Activated CD4-positive, alpha-beta T cell treated with anti-CD3 and anti-CD28 coated beads, Interleukin-2, amount 10 ng/mL, durations not matched to agents 7 days and 5 days (primary cell): ENCODE data around the gene TMBIM1. TPM values are rescaled to one million over a fixed set of nuclear protein-coding genes. Genes with fewer than 3 reads are reported as not detected.
A peak's percentile ranks its signal among the peaks of the same experiment; 100 is the strongest.

ENCODE experiments used
- CTCF ChIA-PET: fragments of 350-600 bp; sonication (Branson Sonifier 250); formaldehyde crosslinking; loops from one replicate; lab custom pipeline; 2021; ENCODE audit warnings: antibody characterized with exemption; lab: Charles Lee
- POLR2A ChIA-PET: fragments of 350-600 bp; sonication (Branson Sonifier 250); formaldehyde crosslinking; loops from one replicate; lab custom pipeline; 2021; ENCODE audit warnings: antibody characterized with exemption; lab: Charles Lee
- DNase-seq: peaks from one replicate; pipeline ENCODE4 v3.0.0-alpha.2; 2020
- H3K27ac Mint-ChIP-seq: one replicate; pipeline ENCODE4 v1.8.0; 2021; ENCODE audit warnings: mild to moderate bottlenecking, moderate library complexity, mixed read lengths
- H3K27me3 Mint-ChIP-seq: one replicate; pipeline ENCODE4 v1.8.0; 2021; ENCODE audit warnings: mixed read lengths
- H3K36me3 Mint-ChIP-seq: one replicate; pipeline ENCODE4 v1.8.0; 2021; ENCODE audit warnings: low read depth, mixed read lengths
- H3K4me1 Mint-ChIP-seq: one replicate; pipeline ENCODE4 v1.8.0; 2021; ENCODE audit warnings: mixed read lengths
- H3K4me3 Mint-ChIP-seq: one replicate; pipeline ENCODE4 v1.8.0; 2021; ENCODE audit warnings: mild to moderate bottlenecking, moderate library complexity, mixed read lengths
- H3K9me3 Mint-ChIP-seq: one replicate; pipeline ENCODE4 v1.8.0; 2021; ENCODE audit warnings: mixed read lengths
- total RNA-seq, 2 experiments: library from RNA; stranded (reverse); gene quantifications; one replicate each; pipeline ENCODE4 v1.2.3, GENCODE V29; 2021

The TMBIM1 gene, protein sequence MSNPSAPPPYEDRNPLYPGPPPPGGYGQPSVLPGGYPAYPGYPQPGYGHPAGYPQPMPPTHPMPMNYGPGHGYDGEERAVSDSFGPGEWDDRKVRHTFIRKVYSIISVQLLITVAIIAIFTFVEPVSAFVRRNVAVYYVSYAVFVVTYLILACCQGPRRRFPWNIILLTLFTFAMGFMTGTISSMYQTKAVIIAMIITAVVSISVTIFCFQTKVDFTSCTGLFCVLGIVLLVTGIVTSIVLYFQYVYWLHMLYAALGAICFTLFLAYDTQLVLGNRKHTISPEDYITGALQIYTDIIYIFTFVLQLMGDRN
- total RNA-seq = 100 to 1,000 TPM in 1 of 2 experiments, 10 to 100 TPM in 1; 99.3 to 101 TPM

DNA sequence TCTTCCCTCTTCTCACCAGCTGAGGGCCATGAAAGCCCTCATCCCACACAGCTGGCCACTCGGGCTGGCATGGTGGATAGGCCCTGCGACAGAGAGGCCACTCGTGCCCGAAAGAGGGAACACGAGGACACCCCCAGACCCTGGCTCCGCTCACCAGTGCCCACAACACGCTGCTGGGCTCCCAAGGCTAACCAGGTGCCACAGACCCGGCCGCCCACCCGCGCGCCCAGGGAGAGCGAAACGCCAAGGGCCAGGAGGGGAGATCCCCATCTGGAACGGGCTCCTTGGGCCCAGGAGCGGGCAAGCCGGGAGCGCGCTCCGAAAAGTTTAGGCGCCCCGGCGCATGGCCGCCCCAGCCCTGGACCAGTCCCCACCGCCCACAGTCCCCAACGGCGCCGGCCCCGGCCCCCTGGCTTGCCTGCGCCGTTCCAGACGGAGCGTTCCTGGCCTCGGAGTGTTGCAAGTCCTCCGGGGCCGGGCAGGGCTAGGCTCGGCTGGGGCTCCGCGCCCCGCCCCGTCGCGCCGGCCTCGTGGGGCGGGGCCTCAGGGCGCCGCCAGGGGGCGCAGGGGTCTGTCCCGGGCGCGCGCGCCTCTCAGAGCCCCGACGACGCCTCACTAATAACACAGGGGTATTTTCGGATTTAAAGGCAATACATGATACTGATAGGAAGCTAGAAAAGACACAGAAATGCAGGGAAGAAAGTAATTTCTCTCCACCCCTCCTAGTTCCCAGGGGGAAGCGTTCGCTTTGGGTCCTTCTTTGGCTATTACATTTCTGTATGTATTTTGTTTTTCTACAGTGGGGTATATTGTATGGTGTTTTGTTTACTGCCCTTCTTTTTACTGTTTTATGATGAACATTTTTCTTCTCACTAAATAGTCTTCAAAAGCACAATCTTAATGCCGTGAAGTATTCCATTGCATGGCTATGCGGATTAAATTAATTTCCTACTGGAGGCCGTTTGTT is at the start of gene TMBIM1:
Gene TMBIM1, minus strand, starts transcription at position 456 of the 967 bp plus-strand sequence. CDS start 10,362 bp downstream, outside the sequence.
- Mint-ChIP-seq H3K9me3 (no peaks in the 10 kb centered on the region), H3K27ac (peak within 1 kb of the TSS; percentile 88), H3K4me3 (peak within 1 kb of the TSS; percentile 92), H3K36me3 (peaks cover 18% of the 10 kb centered on the region), H3K27me3 (no peaks in the 10 kb centered on the region), H3K4me1 (peaks cover 60% of the 10 kb centered on the region)
- ChIA-PET POLR2A (no interaction called here), CTCF (interaction anchor here (0.5 to 7.3 kb wide), 10 partner anchors 11 to 605 kb away, joined by 3 to 67 read pairs (median 4); partner anchors contain the start of genes AAMP, CATIP and PNKD)
- peak; percentile 78 for DNase-seq

DNA sequence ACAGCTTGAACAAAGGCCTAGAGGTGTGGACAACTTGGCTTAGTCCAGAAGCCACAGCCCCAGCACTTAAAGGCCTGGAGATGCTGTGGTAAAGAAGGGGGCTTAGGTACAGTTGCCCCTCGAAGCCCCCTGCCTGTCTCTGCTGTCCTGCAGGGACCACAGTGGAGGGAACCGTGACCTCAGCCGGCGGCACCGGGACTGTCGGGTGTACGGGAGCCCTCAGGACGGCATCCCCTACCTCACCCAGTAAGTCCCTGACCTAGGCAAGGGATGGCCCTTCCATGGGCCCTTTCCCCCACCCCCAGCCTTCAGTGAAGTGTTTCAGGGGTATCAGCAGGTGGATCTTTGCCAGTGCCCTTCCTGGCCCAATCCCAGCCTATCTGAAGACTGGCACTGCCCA is 49.1 kb upstream of the TMBIM1 start:
- H3K4me3 Mint-ChIP-seq = no peak overlapping the region
- no peak for DNase-seq
- no peaks in the 10 kb centered on the region for H3K36me3 Mint-ChIP-seq
- H3K27me3 Mint-ChIP-seq = no peaks in the 10 kb centered on the region
- no peak overlapping the region for H3K27ac Mint-ChIP-seq
- POLR2A ChIA-PET = no interaction called here
- no peaks in the 10 kb centered on the region for H3K9me3 Mint-ChIP-seq
- CTCF ChIA-PET = no interaction called here
- H3K4me1 Mint-ChIP-seq = no peaks in the 10 kb centered on the region

- Mint-ChIP-seq H3K27ac (no peak overlapping the region), H3K27me3 (no peaks in the 10 kb centered on the region), H3K9me3 (no peaks in the 10 kb centered on the region), H3K4me3 (no peak overlapping the region), H3K36me3 (no peaks in the 10 kb centered on the region), H3K4me1 (no peaks in the 10 kb centered on the region)
- ChIA-PET POLR2A (no interaction called here), CTCF (no interaction called here)
- DNase-seq = no peak
These were observed 48.4 kb upstream of the TMBIM1 start for GRCh38 chr2:218340656-218341055.

GRCh38 chr2:218334531-218334930 is 42.2 kb upstream of the TMBIM1 start:
- no peak for DNase-seq
- H3K9me3 Mint-ChIP-seq = no peaks in the 10 kb centered on the region
- POLR2A ChIA-PET = no interaction called here
- H3K27ac Mint-ChIP-seq = no peak overlapping the region
- H3K36me3 Mint-ChIP-seq = no peaks in the 10 kb centered on the region
- peaks cover 1% of the 10 kb centered on the region for H3K4me1 Mint-ChIP-seq
- CTCF ChIA-PET = interaction anchor here (2.5 kb wide), 1 partner anchor 33 kb away, joined by 6 read pairs; no protein-coding TSS in a partner anchor
- no peaks in the 10 kb centered on the region for H3K27me3 Mint-ChIP-seq
- H3K4me3 Mint-ChIP-seq = no peak overlapping the region

DNA sequence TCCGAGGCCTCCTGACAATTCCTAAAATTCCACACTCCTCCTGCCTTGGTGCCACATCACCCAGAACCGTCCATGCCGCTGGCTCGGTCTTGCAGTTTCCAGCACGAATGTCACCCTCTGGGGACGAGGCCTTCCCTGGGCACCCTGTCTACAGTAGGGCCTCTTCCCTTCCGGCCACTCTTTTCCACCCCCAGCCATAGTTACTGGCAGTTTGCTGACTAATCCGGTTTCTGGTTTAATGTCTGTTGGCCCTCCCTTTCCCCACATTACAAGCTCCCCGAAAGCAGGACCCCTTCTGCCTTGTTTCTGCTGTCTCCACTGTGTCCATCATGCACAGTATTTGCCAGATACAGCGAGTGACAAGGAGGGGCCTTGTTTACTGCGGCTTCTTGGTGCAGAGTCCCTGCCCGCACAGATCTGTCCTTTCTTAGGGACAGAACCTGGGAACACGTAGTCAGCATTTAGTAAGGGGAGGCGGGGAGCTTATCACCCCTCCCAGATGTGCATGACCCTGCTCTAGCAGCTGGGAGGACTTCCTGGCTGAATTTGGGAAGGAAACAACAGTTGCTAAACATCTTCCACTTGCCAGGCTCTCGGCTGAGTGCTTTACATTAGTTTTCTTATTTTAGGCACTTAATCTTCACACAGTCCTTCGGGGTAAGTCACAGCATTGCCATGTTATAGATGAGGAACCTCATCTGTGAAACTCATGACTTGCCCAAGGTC is 40.8 kb upstream of the TMBIM1 start:
- Mint-ChIP-seq H3K4me1 (peaks cover 3% of the 10 kb centered on the region), H3K9me3 (no peaks in the 10 kb centered on the region), H3K36me3 (no peaks in the 10 kb centered on the region), H3K27me3 (no peaks in the 10 kb centered on the region), H3K4me3 (no peak overlapping the region), H3K27ac (no peak overlapping the region)
- CTCF ChIA-PET = interaction anchor here (0.6 to 2.5 kb wide), 3 partner anchors 31 to 493 kb away, joined by 3 to 6 read pairs (median 4); no protein-coding TSS in a partner anchor
- POLR2A ChIA-PET = no interaction called here
- no peak for DNase-seq

DNA sequence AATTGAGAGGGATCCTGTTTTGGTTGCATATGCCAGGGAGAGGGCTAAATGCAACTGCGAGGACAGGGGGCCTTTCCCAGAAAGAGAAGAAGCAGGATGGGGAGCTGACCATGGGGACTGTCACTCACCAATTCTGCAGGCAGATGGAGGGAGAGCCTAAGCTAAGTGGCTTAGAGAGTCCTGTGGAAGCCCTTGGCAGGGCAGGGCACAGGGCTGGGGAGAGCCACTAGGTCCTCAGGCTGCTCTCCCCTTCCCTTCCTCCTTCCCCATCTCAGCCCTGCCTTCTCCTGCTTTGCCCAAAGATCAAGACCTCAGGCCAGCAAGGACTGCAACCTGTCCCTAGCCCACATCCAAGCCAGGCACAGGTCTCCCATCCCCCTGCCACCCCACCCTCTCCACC is 40.0 kb upstream of the TMBIM1 start:
- DNase-seq = no peak
- H3K27me3 Mint-ChIP-seq = no peaks in the 10 kb centered on the region
- H3K4me3 Mint-ChIP-seq = no peak overlapping the region
- CTCF ChIA-PET = no interaction called here
- H3K27ac Mint-ChIP-seq = no peak overlapping the region
- H3K36me3 Mint-ChIP-seq = no peaks in the 10 kb centered on the region
- H3K4me1 Mint-ChIP-seq = peaks cover 6% of the 10 kb centered on the region
- H3K9me3 Mint-ChIP-seq = no peaks in the 10 kb centered on the region
- POLR2A ChIA-PET = no interaction called here

DNA sequence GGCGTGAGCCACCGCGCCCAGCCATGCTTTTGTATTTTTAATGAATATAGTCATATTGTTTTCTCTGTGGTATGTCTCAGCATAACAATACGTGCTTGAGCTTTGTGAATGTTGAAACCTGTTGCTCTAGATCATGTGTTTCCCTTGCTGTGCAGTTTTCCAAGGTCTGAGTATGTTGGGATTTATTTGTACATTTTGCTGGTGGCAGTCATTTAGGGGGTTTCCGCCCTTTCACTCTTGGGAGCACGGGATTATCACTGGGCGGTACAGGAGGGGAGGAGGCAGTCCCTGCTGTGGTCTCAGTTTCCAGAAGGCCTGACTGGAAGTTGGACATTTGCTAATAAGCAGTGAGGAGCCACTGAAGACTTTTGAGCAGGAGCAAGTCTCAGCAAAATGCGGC is 39.4 kb upstream of the TMBIM1 start:
- DNase-seq = no peak
- H3K27ac Mint-ChIP-seq = no peak overlapping the region
- H3K4me1 Mint-ChIP-seq = peaks cover 7% of the 10 kb centered on the region
- no peak overlapping the region for H3K4me3 Mint-ChIP-seq
- CTCF ChIA-PET = no interaction called here
- no peaks in the 10 kb centered on the region for H3K27me3 Mint-ChIP-seq
- H3K9me3 Mint-ChIP-seq = no peaks in the 10 kb centered on the region
- POLR2A ChIA-PET = no interaction called here
- H3K36me3 Mint-ChIP-seq = no peaks in the 10 kb centered on the region

DNA sequence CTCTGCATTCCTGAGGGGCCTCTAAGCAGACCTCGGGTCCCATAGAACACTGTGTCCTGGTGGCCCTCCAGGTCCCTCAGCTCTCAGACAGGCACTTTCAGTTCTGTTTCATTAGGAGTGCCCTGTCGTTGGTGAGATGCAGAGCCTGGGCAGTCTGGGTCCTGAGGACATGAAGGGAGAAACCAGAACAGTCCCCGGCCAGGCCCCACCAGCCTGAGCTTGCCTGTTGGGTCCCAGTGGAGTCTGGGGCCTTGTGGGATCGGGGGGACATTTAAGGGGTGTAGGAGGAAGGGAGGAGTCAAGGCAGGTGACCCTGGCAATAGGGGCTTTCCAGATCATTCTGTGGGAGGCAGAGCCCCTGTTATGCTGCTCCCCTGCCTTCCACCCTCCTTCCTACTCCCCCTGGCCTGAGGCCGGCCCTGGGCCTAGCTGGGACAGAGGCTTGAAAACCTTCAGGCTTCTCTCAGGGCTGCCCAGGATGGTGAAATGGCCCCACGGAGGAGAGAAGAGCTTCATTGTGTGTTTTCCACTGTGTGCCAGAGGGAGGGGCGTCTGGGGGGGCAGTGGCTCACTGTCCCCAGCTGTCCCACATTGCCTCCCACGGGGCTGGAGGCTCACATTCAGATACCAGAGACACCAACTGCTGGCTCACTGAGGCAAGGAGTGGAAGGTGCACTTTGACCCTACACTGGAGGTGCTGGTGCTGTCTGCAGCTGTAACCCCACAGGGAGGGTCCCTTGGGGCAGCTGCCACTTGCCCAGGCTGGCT is 37.7 kb upstream of the TMBIM1 start:
- Mint-ChIP-seq H3K27me3 (peaks cover 3% of the 10 kb centered on the region), H3K27ac (peak overlapping the region; percentile 44), H3K4me3 (no peak overlapping the region), H3K4me1 (peaks cover 19% of the 10 kb centered on the region), H3K36me3 (no peaks in the 10 kb centered on the region), H3K9me3 (no peaks in the 10 kb centered on the region)
- ChIA-PET CTCF (interaction anchor here (1.3 to 1.5 kb wide), 2 partner anchors 60 to 66 kb away, joined by 3 read pairs; partner anchors contain the start of genes AAMP and PNKD), POLR2A (interaction anchor here (0.6 kb wide), 1 partner anchor 114 kb away, joined by 3 read pairs; no protein-coding TSS in a partner anchor)
- no peak for DNase-seq

DNA sequence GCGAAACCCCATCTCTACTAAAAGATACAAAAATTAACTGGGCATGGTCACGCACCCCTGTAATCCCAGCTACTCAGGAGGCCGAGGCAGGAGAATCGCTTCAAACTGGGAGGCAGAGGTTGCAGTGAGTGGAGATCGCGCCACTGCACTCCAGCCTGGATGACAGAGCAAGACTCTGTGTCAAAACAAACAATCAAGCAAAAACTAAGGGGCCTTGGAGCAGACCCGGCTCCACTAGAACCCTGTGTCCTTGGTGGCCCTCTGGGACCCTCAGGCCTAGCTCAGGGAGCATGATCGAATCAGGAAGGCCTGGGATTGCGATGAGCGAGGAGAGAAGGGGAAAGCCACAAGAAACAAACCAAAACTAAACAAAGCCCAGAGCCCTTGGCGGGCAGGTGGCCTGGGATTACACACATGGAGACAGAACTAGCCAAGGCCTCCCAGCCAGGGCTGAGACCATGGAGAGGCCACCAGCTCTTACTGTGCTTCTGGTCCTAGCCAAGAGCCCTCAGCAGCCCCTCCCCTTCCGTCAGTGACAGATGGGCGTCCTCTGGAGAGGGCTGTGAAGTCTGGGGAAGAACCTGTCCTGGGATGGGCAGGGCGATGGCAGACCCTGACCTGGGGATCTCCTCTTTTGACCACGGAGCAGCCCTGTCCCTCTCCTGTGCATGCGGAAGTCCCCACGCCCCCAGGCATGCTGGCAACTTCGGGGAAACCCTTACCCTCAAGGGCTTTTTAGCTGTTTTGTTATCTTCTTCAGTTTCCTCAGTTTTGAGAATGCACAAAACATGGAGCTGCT is 36.9 kb upstream of the TMBIM1 start:
- no peak for DNase-seq
- H3K4me3 Mint-ChIP-seq = no peak overlapping the region
- peaks cover 19% of the 10 kb centered on the region for H3K4me1 Mint-ChIP-seq
- H3K27ac Mint-ChIP-seq = no peak overlapping the region
- POLR2A ChIA-PET = interaction anchor here (0.6 kb wide), 1 partner anchor 24 kb away, joined by 5 read pairs; no protein-coding TSS in a partner anchor
- peaks cover 8% of the 10 kb centered on the region for H3K27me3 Mint-ChIP-seq
- H3K9me3 Mint-ChIP-seq = no peaks in the 10 kb centered on the region
- no peaks in the 10 kb centered on the region for H3K36me3 Mint-ChIP-seq
- CTCF ChIA-PET = interaction anchor here (0.6 to 1.5 kb wide), 3 partner anchors 59 to 114 kb away, joined by 3 read pairs; partner anchors contain the start of genes AAMP and PNKD

DNA sequence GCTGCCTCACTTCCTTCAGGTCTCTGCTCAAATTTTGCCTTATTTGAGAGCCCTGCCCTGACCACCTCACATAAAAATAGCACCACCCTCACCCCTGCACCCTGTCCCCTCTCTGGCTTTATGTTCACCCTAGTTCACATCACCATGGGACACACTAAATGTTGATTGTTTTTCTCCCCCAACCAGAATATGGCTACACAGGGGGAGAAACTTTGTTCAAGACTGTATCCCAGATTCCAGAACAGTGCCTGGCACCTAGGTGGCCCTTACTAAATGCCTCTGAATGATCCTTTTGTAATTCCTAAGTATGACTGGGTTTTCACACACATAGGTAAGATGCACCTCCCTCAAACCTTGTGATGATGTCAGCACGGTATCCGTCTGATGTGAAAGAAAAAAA is 36.0 kb upstream of the TMBIM1 start:
- ChIA-PET POLR2A (interaction anchor here (0.6 kb wide), 1 partner anchor 23 kb away, joined by 5 read pairs; no protein-coding TSS in a partner anchor), CTCF (interaction anchor here (1.2 kb wide), 1 partner anchor 14 kb away, joined by 3 read pairs; no protein-coding TSS in a partner anchor)
- Mint-ChIP-seq H3K4me3 (no peak overlapping the region), H3K27ac (no peak overlapping the region), H3K36me3 (no peaks in the 10 kb centered on the region), H3K9me3 (no peaks in the 10 kb centered on the region), H3K27me3 (peaks cover 17% of the 10 kb centered on the region), H3K4me1 (peaks cover 25% of the 10 kb centered on the region)
- DNase-seq = no peak
